Measurements from ENCODE around the gene CARD9.

The CARD9 gene

DNA sequence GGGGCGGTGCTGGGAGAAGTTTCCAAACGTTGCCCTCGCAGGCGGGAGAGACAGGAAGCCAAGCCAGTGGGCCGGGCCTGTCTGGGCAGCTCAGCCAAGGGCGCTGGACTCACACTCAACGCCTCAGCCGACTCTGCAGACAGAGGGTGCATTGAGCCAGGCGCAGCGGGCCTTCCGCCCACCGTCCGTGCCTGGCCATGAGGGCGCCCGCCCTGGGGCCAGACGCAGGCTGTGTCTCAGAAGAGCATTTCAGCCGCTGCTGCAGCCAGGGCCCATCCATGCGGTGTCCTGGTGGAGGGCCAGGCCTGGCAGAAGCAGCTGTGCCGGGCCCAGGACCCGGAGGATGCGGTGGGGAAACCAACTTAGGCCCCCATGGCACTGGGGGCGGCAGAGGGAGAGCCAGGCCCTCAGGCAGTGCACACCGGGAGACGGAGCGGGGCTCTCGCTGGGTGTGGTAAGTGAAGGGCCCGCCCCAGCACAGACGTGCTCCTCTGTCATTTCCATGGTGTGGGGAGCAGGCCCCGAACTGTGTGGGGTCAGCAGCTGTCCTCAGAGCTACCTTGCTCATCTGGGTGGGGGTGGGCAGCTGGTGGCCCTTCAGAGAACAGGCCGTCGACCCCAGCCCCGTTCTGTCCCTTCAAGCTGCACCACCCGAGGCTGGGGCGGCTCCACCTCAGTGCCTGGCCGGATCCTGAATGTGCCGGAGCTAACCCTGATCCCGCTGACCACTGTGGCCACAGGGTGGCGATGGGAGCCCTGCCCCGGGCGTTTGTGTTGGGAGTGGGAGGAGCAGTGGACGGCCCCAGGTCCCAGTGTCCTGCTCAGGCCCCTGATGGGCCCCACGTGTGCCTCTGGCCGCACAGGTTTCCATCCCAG, 27.9 kb downstream of the CARD9 start:
- DNase-seq = no peak

DNA sequence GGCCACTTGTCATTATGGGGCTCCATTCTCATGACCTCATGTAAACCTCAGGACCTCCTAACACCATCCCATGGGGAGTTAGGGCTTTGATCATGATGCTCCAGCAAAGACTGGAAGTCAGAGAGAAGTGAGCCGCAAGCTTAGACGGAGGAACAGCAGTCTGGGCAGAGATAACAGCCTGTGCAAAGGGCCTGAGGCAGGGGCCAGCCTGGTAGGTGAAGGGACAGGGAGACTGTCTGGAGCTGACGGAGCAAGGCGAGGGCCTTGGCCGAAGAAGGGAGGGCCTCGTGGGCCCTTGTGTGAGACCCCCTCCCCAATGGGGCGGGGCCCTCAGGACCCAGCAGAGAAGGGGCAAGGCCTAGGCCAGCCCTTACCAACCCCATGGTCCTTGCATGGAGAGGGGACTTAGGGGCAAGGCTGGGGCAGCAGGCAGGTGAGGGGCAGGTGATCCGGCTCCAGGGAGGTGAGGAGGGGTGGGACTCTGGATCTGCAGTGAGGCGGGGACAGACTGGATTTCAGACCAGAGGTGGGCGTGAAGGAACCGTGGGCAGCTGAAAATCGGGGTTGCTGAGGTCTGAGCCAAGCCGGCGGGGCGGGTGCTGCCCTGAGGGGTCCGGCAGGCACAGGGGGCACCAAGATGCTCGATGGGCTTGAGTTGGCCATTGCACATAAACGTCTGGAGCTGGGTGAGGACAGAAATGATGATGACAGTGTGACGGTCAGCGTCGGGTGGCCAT, 28.8 kb downstream of the CARD9 start:
- DNase-seq = no peak

DNA sequence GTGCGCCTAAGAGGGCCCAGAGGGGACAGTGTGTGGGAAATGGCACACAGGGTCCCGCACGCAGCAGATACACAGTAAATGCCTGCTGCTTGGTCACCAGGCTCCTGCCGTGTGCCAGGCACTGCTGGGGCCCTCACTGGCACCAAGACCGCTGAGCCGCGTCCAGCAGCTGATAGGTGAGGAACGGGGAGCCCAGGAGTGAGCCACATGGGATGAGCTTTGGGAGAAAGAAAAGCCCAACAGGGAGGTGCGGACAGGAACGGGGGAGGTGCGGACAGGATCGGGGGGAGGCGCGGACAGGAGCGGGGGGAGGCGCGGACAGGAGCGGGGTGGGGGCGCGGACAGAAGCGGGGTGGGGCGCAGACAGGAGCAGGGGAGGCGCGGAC, 29.6 kb downstream of the CARD9 start:
- no peak for DNase-seq

DNA sequence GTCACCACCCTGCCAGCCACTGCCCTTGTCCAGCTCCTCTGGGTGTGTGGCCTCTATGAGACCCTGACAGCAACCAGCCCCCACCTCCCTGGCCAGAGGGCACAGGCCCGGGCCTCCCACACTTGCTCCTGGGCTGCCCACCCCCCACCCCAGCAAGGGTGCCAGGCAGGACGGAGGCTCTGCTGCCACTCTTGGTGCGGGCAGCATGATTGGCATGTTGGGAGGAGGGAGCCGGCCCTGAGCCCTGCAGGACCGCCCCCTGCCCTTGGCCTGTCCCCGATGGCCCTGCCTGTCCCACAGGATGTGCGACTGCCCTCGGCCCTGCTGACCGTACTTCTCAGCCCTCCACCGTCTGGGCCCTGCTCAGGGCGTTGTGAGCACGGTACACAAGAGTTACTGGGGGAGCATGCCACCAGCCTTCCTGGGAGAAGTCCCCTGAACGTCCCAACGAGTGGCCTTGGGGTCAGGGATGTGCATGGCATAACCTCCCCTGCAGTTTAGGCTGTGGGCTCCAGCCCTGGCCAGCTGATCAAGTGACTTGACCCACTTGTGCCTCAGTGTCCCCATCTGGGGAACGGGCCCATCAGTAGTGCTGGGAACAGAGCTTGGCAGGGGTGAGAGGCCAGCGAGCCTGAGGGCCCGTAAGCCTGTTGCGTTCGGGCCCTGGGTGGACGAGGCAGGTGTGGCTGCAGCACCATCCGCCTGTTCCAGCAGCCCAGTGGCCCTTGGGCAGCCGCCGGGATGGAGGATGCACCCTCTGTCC, 30.2 kb downstream of the CARD9 start:
- no peak for DNase-seq

DNA sequence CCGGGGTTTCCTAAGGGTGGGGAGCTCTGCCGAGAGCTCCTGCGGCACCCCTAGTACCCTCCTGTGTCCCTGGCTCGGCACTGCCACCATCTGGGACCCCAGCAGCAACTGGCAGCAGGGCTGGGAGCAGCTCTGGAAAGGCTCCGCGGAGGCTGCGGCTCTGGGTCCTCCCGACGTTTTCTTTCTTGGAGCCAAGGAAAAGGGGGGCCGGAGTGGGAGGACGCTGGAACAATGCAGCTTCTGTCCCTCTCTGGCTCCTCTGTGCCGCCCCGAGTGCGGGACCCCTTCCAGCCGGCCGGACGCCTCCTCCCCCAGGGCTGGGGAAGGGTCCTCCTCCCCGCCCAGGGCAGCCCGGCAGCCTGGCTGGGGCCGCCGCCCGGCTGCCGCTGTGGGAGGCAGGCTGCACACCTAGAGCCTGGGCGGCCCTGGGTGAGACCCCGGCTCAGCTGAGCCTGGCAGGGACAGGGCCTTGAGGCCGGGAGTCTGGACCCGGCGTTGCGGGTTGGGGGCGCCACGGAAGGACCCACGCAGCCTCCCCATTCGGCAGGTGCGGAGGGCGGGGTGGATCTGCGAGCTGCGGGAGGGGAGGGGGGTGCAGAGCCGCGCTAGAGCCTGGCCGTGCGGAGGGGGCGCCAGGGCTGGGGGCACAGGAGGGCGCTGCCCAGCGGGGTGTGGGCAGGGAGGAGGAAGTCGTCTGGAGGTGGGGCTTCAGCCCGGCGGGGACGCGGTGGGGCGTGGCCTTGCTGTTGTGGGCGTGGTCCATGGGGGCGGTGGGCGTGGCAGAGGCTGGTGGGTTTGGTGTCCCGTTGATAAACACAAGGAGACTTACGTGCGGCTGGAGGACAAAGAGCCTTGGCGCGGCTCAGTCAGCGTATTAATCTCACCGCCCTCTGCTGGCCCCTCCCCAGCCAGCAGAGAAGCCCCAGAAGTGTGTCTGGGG, 31.0 kb downstream of the CARD9 start:
- DNase-seq = peak; percentile 52

DNA sequence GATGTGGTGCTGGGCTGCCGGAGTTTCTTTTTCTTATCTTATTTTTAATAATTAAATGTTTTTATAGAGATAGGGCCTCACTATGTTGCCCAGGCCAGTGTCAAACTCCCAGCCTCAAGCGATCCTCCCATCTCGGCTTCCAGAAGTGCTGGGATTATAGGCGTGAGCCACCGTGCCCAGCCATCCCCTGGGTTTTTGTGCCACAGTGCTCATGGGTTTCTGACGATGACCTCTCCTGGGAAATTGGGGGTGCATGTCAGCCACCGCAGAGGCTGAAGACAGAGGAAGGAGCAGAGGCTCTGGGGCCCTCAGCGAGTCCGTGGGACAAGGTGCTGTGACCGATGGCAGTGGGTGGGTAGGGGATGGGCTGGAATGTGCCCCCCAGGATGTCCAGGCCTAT, 31.7 kb downstream of the CARD9 start:
- no peak for DNase-seq

DNA sequence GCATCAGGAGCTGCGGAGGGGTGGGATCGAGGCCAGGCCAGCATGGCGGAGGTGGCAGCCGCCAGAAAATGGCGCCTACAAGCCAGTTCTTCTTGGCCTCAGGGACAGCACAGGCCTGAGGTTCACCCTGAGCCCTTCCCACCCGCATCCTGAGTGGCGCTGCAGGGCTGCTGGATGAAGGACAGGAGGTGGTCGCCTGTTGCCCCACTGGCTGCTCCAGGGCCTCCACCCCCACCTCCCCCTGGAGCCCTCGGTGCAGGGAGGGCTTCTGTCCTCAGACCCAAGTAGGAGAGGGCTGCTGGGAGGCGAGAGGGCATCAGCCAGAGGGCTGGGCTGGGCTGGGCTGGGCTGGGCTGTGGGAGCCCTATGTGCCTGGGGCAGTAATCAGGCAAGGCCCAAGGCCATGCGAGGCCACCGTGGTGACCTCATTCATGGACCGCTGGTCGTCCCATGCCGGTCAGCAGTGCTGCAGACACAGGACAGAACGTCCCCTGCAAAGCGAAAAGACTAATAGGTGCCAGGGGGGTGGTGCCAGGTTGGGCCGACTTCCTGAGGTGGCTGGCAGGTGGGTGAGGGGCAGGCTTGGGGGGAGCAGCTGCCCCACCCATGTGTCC, 32.3 kb downstream of the CARD9 start:
- DNase-seq = no peak

DNA sequence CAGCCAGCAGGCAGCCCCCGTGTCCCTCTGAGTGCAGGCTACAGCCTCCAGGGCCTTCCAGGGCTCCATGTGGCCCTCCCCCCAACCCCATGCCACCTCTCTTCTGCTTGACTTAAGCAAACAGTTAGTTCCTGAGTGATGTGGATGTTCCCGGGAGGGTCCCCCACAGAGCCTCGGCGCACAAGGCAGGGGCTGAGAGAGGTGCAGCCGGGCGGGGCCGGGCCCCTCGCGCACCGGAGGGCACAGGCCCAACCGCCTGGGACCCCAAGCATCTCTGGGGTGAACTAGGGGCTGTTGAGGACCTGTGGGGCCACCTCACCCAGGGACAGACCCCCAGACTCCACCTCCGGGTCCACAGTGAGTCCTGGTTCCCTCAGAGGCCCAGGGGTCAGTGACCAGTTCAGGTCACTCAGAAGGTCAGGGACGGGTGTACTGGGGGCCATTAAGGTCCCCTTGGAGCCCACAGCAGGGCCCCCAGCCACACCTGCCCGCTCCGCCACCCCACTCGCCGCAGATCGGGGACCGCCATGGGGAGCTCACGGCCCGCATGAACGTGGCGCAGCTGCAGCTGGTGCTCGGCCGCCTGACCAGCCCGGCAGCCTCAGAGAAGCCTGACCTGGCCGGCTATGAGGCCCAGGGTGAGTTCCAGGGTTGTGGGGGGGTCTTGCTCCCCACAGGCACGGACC, 33.0 kb downstream of the CARD9 start:
- no peak for DNase-seq

DNA sequence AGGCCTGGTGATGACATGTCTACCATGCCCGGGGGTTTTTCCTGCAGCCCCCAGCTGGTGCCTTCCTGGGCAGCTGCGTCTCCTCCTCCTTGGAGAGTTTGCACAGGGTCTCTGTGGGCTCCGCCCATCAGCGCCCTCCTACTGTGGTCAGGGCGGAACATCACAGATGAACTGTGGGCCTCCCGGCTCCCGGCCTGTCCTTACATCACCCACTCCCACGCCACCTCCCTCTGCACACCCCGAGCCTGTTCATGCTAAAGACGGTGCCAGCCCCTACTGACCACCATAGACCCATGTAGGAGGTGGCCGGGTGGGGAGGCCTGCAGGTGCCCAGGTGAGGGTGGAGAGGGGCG, 33.5 kb downstream of the CARD9 start:
- no peak for DNase-seq

DNA sequence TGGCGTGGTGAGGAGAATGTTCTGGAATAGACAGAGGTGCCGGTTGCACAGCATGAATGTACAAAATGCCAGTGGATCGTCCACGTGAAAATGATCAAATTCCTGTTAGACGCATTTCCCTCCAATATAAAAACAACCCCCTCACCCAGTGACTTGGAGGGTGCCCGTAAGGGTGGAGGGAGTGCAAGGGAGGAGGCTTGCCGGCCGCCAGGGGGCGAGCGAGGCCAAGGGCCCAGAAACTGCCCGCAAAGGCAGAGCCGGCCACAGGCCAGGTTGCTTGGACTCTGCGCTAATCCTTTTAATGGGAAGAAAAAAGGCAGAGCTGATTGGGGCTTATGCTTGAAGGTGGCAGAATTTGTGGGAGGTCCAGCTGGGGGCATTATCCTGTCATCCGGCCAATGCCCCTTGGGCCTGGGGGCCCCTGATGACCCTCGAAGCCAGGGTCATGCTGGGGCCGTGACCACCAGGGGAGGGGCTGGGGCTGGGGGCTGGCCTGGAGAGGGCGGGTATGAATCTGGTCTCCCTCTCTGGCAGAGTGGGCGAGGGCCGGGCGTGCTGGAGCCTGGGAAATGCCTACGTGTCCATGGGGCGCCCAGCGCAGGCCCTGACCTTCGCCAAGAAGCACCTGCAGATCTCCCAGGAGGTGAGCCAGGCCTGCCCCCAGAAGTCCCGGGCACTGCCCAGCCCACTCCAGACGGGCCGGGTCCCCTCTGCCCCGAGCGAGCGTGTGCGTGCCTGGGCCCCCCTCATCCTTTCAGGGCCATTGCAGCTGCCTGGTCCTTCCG, 34.1 kb downstream of the CARD9 start:
- no peak for DNase-seq

DNA sequence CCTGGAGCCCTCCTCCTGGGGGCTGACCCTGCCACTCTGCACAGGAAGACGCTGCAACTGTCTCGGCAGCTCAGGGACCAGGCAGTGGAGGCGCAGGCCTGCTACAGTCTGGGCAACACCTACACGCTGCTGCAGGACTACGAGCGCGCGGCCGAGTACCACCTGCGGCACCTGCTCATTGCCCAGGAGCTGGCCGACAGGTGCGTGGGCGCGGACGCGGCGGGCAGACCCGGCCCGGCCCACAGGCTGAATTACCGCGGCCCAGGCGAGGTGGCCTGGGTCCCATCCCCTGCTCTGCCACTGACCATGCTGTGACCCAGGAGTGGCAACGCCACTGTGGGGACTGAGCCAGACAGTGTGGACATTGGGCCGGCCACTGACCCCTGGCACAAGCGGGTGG, 35.0 kb downstream of the CARD9 start:
- no peak for DNase-seq

DNA sequence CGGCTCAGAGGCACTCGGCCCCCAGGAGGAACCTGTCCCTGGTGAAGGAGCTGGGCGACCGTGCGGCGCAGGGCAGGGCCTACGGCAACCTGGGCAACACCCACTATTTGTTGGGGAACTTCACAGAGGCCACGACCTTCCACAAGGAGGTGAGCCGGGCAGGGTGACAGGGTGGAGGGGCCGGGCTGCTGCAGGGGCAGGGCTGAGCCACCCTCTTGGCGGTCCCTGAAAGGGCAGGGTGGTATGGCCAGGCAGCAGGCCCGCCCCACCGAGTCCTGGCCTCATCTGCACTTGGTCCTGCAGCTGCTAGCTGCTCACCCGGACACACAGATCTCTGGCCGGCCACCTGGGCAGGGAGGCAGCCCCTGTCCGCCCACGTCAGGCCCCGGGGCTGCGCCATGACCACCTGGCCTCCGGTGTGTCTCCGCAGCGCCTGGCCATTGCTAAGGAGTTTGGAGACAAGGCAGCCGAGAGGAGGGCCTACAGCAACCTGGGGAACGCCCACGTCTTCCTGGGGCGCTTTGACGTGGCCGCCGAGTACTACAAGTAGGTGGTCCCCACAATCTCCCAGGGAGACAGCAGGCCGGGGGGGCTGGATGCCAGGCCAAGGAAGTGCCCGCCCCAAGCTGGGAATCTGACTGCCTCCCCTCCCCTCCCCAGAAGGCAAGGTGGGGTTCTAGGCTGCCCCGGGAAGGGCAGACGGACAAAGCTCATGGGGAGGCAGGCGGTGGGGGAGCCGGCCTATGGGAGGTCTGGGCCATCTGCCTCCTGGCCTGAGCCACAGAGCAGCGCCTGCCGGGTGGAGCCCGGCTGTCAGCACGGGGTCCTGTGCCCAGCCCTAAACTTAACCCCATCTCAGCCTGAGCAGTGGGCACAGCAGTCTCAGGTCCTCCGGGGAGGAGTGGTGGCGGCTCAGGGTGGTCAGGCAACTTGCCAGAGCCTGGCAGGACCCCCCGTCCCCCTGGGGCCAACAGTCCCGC, 35.8 kb downstream of the CARD9 start:
- no peak for DNase-seq

DNA sequence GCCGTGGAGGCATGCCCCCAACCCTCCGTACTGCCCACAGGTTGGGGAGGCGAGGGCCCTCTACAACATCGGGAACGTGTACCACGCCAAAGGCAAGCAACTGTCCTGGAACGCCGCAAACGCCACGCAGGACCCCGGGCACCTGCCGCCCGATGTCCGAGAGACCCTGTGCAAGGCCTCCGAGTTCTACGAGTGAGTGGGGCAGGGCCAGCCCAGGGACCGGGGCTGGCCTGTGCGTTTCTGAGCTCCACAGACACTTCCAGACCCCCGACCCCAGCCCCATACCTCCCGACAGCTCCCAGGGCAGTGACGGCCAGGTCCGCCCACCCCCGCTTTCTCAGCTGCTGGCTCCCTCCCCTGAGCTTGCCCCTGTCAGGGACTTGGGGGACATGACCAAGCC, 36.6 kb downstream of the CARD9 start:
- DNase-seq = no peak

DNA sequence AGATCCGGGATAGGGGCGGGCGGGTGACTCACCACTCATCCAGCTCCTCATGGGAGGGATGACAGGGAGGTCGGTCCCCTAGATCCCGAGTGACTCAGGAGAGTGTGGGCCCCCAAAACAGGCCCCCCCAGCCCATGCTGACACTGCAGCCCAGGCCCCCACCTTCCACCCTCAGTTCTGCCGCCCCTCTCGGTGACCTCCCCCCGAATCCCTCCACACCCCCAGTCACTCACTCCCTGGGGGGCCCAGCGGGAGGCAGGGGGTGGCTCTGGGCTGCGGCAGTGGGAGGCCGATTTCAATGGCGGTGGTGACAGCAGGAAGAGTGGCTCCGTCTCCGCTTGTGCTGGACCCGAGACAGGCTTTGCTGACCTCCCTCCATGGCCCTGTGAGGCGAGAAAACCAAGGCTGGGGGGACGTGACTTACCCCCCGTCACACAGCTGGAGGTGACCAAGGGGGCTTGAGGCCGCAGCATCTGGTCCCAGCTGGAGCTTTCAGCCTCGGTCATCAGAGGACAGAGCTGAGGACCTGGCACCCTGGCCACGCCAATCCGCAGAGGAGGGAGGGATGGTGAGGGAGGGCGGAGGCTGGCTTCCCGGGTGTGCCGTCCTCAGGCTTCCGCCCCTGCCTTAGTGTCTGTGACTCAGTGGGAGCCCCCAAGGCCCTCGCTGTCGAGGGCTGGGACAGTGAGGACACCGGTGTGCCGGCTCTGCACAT, 37.2 kb downstream of the CARD9 start:
- no peak for DNase-seq

DNA sequence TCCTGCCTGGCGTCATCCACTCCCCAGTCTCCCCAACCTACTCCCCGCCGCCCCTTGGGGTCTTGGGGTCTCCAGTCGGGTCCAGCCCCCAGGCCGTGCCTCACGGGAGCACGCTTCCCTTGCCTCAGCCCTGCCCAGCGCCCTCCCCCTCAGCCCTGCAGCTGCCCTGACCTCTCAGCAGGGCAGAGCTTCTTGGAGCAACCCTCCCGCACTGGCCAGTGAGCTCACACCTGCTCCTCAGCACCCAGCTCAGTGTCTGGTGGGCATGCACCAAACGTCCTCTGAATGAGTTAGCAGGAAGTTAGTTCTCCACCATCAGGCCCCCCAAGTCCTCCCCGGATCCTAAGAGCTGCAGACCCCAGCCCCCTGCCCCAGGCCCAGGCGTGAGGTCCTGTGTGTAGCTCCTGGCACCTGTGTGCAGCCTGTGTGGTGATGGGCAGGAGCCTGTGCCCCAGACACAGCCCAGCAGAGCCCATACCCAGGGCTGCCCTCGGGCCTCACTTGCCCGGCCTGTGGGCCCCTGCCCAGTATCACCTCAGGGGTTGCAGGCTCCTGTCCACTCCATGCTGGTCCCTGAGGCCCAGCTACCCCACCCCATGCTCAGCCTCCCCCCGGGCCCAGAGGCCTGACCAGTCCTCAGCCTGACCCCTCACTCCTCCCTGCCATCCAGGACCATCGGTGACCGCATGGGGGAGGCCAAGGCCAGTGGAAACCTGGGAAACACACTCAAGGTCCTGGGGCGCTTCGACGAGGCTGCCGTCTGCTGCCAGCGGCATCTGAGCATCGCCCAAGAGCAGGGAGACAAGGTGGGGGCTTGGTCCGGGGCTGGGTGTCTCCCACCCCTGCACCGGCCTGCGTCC, 37.9 kb downstream of the CARD9 start:
- DNase-seq = no peak

DNA sequence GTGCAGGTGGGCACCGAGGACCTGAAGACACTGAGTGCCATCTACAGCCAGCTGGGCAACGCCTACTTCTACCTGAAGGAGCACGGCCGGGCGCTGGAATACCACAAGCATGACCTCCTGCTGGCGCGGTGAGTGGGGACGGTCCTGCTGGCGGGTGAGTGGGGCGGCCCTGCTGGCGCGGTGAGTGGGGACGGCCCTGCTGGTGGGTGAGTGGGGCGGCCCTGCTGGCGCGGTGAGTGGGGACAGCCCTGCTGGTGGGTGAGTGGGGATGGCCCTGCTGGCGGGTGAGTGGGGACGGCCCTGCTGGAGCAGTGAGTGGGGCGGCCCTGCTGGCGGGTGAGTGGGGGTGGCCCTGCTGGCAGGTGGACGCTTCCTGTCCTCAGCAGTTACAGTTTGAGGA, 38.9 kb downstream of the CARD9 start:
- no peak for DNase-seq

DNA sequence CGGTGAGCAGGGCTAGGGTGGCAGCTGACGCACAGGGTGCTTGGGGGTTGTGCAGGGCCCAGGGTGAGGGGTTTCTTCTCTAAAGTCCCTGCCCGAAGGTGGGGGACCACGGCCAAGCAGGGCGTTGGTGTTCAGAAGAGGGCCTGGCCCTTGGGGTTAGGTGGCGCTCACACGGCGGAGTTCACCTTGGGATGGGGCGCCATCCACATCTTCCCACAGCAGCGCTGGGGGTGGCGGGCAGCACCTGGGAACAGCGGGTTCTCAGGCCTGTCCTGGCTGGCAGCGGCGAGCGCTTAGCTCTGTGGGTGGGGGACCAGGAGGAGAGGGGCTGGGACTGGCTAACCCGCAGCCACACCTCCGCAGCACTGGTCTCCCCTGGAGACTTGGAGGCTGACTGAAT, 40.0 kb downstream of the CARD9 start:
- no peak for DNase-seq

DNA sequence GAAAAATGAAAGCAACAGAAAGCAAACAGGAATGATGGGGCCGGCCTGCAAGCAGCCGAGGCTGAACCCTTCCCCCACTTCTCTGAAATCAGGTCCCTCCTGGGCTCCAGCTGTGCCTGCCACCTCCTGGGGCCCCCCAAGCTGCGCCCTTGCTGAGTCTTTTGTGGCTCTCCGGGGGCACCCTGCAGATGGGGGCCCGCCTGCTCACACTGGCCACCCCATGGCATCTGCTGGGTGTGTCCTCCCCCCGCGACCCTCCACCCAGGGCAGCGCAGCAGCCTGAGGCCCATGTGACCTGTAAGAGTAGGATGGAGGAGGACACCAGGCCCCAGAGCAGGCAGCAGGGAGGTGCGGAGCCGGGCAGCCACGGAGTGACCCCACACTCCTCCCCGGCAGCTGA, 40.4 kb downstream of the CARD9 start:
- no peak for DNase-seq

Measured in NCI-H1048 (cell line).